HG03469 (cell line): ENCODE results near the gene ABITRAM.
"Not testable (repeated sequence)": the region's sequence is repeated elsewhere in the genome, so short reads cannot be mapped to it uniquely, and the experiment has no call there.

Experiments
- ATAC-seq: cut with Tn5 transposase; IDR thresholded peaks from one replicate; pipeline ENCODE4 v1.9.1; 2021; ENCODE audit warnings: mild to moderate bottlenecking, moderate library complexity, moderate number of reproducible peaks; ENCODE audit not compliant: unreplicated experiment

The ABITRAM gene

DNA sequence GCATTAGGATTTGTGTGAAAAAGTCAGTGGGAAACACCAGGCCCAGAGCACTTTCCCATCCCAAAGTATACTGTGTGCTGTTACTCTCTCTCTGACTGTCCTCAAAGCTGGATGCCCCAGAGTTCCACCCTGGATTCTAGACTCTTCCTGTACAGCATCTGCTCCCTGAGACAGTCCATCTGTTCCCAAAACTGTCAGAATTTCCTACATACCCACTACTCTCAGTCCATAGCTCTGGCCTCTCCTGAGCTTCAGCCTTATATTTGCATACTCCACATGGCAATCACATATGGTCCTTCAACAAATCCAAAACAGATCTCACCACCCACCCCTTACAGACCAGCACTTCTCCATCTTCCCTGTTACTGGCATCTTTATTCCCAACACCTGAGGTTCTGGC, 9.7 kb upstream of the ABITRAM start:
- ATAC-seq = no peak

DNA sequence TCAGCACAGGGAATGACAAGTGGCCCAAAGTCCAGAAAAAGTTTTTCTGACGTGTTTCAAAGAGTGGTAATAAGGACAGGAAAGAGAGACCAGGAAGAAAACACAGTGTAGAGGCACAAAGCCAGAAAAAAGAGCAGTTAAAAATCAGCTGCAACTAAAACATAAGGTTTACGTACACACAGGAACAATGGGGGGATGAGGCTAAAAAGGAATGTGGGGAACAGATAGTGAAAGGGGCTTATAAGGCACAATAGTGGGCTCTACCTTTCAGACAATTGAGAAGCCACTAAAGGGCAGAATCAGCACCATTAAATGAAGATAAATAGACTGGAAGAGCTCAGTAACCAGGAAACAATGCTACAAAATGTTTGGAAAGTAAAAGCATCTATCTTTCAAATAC, 5.8 kb upstream of the ABITRAM start:
- no peak for ATAC-seq

DNA sequence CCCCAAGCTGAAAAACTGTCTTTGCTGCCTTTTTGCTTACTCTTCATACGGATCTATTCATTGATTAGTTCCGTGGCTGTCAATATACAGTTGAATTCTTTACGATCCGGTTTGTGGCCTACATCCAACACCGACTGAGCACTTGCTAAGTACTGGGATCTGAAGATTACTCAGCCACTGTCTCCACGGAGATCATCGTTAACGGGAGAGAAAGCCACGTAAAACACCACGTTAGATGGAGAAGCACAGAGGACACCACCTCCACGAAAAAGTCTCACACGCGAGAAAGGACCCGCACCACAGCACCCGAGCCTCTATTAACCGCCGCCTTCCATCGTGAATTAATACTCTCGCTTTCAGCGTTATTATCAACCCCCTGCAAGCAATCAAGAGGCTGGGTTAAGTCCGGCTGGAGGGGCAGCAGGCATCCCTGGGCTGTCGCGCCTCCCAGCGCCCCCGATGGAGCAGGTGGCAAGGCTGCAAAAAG, 926 bp upstream of the ABITRAM start:
- peak; percentile 7 for ATAC-seq

DNA sequence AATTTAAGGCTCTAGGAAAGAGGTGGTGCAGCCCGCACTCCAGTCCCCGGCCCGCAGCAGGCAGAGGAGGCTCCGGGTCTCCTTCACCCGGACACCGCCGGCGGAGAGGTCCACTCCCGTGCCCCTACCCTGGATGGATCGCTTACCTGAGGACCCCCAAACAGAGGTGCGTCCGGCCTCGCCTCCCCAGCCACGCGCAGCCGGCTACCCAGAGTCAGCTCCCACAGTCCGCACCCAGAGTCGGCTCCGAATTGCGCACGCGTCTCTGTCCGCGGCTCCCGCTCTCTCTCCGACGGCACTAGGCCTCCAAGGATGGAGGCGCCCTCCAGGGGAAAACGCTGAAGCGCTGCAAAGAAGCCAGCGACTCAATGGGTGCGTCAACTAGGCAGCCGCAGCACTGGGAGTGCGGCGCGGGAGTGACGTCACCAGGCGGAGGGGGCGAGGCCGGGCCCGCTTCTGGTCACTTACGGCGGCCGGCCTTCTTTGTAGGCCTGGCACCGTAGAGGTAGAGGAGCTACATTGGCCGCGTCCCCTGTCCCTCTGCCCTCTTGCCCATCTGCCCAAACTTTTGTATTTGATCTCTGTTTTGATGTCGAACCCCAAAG, 380 bp upstream of the ABITRAM start, which contains the start of gene ELP1:
TSS of gene ELP1 (minus strand) at position 407 of the 605 bp plus-strand sequence. CDS start 2,978 bp downstream, outside the sequence.
- peak; percentile 77 for ATAC-seq

DNA sequence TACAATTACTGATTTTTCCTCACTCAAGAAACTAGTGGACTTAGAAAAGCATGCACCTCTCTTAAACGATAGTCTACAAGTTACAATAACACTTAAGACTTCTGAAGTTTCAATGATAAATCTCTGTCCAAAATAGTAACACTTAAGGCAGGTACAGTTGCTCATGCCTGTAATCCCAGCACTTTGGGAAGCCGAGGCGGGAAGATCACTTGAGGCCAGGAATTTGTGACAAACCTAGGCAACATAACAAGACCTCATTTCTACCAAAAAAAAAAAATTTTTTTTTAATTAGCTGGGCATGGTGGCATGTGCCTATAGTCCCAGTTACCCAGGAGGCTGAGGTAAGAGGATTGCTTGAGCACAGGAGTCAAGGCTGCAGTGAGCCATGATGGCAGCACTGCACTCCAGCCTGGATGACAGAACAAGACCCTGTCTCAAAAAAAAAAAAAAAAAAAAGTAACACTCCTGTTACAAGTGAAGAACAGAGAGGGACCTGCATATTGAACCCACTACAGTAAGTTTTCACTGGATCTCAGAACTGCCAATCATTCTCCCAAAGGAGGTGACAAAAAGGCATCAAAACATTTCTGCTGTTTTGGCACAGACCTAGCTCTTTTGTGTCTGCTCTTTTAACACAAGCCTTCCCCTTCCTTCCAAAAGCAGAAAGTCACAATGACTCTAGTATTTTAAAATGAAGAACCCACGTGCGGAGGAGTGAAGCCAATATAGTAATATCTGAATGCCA, 3.5 kb downstream of the ABITRAM start:
- no peak for ATAC-seq

DNA sequence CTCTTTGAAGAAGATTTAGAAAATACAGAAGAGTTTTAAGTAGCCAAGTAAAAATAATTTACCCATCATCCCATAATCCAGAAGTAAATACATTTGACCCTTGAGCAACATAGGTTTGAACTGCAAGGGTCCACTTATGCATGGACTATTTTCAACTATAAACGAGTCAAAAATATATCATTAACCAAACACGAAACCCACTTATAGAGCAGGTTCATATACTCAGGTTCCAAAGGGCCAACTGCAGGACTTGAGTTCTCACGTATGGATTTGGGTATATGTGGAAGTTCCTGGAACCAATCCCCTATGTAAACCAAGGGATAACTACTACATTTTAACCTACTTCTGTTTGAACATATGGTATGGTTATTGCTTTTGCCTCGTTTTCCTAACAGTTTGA, 5.8 kb downstream of the ABITRAM start:
- ATAC-seq = no peak

DNA sequence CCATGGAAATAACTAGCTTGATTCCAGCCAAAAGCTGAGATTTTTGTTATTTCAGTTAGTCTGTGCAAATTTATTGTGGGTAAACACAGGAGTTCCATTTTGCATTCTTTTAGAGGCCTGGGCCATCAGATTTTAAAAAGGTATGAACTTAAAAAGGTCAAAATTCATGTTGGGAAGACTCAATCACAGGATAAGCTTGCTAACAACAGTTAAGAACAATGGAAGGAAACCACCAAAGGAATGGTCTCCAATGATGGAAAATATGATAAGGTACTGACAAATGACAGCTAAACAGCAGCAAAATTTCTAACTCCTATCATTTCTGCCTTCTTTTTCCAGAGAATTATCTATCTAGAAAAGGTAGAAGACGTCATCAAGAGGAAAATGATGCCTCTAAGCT, 16.0 kb downstream of the ABITRAM start:
- ATAC-seq = no peak

DNA sequence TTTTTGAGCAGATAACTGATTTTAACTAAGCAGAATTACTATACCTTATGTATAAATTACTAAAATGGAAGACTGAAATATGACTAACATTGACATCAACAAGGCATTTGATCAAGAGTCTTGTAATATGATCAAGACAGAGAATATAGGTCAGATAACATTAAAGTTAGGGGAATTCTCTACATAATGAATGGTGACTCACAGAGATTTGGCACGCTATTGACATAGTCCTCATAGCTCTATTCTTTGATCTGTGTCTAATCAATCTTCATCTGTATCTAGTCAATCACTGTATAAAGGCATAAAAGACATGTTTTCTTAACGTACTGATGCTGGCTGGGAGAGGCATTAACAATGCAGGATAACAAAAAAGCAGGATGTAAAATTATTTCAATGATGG, 17.4 kb downstream of the ABITRAM start:
- ATAC-seq = no peak

DNA sequence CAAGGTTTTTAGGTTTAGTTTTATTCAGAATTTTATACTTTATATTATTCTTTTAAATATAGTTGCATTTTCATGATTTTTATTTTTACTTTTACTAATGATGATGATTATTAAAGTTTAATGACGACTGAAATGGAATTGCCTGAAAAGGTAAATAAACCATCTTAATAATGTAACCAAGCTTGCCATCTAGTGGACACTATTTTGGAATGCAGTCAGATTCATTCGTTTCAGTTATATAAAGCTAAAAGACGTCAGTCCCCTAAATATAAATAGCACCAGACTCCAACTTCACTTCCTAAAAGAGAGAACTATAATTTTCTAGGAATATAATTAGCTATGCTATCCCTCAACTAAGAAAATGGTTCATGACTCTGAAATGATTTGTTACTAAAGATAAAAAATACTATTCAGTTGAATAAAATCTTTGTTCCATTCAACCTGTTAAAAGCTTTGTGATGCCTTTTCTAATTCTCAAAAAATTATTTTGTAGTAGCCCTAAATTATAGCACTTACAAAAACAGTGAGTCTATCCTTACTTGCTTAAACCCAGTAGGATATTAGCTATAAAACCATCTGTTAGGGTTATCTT, 19.9 kb downstream of the ABITRAM start:
- ATAC-seq = no peak

DNA sequence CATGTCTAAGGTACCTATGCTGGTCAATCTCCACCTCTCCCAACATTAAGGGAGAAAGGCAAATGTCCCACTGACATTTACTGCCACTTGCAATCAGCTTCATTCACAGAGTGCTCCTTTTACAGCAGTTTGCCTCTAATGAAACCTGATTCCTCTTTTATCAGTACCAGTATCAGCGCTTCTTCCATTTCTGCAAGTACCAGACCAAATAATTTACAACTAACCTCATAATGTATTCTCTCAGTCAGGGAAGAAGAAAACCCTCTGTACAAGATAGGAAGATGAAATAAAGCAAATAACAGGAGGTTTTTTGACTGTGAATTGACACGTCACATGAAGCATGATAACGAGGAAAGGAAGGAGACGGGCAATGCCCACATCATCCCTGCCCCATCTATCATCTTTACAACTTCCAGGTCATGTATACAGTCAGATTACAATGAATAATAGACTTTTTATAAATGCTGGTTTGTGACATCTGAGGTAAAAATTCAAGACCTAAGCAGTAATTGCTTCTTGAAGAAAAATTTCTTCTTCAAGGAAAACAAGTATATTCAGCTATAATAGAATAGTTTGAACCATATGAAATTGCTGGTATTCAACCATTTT, 21.9 kb downstream of the ABITRAM start:
- ATAC-seq = no peak

DNA sequence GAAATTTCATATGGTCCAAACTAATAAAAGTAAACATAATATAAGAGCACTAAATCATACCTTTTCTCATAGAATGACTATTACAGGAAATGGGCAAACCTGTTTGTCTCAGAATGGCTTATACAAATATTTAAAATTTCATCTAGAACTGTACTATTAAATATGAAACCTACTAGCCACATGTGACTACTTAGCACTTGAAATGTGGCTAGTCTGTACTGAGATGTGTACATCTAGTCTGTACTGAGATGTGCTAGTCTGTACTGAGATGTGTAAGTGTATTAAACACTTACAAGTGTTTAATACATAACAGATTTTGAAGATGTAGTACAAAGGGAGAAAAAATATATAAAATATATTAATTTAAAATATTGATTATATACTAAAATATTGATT, 22.4 kb downstream of the ABITRAM start:
- ATAC-seq = no peak

DNA sequence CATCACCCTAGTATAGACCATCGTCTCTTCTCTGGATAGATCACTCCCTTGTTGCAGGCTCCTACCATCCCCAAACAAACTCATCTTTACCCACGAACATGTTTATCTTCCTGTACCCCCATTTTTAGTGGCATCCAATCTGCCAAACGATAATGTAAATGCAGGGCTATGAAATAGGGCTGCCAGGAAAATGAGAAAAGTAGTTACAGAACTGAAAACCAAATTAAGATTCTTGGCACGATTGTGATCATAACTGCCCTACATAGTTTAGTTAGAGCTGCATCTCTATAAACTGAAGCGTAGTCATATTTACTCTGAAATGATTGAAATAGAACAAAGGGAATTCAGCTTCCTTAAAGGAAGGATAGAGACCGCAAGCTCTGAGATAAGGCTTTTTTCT, 26.1 kb downstream of the ABITRAM start:
- ATAC-seq = no peak

DNA sequence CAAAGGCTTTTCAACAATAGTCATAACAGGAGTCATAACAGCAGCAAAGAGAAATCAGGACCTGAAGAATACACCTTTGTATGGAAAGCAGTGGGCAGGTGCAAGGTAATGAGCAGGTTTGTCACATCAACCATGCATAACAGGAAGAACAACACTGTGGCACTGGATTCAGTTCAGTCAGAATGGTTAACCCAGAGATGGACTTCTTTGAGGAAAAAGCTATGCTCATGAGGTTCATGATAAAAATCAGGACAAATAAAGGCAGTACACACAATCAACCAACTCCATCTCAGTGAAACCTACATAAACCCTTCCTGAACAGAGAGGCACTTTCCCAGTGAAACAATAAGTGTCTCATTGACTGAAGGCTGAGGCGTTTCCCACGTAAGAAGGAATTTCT, 27.0 kb downstream of the ABITRAM start:
- ATAC-seq = no peak

DNA sequence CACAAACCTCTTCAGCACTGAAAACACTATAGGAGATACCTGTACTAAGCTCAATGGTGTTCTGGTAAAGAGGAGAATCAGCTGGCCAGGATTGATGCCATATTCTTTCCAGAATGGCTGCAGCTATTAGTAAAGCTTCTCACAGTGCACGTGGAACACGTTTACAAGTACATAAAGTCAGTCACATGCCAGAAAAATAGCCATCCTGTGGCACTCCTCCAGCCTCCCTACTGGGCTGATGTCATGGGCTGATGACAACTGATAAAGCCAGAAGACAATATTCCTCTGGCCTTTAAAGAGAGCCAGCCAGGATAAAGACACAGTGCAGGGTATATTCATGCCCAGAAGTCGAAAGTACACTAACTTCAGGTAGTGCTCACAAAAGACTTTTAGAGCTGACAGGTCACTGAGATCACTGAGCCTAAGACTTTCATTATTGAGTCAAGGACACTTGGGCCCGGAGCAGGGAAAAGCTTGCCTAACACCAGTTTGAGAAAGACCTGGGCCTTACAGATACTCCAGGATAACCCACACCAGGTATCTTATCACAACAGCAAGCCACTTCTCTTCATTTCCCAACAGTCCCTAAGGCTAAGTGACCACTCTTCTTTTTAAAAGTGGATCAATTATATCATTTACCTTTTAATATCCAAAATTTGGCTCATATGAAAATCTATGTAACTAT, 29.4 kb downstream of the ABITRAM start:
- no peak for ATAC-seq

DNA sequence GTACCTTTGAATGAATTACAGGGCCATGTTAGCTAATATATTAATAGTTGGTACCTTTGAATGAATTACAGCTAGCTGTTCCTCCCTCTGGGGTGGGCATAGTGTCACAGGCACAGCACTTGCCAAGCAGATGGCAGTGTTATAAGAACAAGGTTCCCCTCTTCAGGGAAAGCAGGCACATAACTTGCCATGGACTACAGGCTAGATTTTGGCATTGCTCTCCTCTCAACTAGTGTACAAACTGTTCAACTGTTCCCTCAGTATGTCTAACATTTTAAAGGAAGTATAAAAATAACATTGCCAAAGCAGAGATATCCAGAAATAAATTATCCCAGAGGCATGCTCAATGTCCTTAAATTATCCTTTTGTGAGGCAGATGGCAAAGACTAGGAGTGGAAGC, 33.7 kb downstream of the ABITRAM start:
- ATAC-seq = no peak

DNA sequence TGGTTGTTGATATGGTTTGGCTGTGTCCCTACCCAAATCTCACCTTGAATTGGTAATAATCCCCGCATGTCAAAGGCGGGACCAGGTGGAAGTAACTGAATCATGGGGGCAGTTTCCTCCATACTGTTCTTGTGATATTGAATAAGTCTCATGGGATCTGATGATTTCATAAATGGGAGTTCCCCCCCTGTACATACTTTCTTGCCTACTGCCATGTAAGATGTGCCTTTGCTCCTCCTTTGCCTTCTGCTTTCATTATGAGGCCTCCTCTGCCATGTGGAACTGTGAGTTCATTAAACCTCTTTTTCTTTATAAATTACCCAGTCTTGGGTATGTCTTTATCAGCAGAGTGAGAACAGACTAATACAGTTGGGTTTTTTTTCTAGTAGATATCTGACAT, 37.2 kb downstream of the ABITRAM start:
- ATAC-seq = not testable (repeated sequence)

DNA sequence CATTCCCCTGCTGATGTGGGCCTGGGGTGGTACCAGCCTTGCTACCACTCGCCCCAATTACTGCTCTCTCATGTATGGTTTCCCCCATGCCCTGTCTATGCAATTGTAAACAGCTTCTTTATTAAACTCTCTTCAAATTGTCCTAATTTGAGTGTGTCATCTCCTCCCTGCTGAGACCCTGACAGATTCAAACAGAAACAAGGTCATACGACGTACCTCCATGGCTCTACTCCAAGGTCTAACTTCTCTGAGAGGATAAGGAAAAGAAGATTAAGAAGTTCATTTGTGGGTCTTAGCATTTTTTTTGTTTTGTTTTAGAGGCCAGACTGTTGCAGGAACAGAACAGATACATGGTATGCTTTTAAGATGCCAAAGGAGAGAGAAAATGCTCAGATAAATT, 38.0 kb downstream of the ABITRAM start:
- no peak for ATAC-seq

DNA sequence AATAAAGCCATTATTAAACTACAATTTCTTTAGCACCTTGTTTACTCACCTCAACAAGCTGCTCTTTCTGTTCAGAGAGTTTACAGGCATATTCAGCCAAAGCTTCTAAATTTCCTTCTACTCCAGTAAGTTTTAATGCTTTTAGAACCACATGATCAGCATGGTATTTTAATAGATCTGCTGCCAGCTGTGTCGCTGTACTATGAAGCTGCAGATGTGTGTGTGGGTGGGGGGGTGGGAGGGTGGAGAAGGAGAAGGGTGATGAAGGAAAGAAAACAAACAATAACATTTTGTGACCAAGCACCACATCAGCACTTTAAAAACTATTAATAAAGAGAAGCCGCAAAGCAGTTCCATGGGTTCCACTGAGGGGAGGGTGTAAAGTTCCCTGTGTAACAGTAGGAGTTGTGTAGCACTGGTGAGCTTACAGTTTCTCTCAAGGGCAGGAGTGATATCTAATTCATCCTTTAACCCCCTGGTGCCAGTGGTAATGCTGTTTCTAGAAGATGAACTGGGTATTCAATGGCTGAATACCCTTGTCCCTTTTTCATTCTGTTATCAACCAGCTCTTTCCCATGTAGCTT, 38.5 kb downstream of the ABITRAM start:
- no peak for ATAC-seq

DNA sequence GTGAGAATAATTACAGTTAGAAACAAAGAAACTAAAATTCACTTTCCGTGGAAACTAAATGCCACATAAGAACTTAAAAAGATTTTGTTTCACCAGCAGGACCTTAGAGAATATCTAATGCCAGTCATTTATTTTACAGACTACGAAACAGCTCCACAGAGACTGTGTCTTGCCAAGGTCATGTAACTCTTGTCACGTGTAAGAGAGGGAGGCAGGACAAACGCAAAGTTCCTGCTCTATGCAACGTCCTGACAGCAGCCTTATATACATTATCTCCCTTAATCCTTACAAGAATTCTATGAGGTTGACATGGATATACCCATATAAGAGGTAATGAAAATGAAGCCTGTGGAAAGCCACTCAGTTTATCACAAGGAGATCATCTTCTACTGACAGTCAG, 39.7 kb downstream of the ABITRAM start:
- no peak for ATAC-seq

DNA sequence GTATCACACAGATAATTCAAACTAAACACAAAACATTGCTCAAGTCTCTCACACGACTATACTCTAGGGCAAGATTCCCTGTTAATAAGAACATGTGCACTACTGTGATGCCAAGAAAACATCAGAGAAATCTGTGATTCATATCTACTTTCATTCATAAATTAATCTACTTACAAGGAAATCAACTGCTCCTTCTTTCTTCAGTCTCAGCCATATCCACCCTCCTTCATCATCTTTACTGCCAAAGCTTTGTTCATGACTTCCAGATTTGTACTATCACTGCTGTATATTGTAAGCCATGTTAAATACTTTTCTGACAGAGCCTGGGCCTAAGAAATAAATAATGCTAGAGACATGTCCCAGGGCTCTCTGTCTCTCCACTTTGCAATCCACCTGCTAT, 44.0 kb downstream of the ABITRAM start:
- ATAC-seq = no peak

DNA sequence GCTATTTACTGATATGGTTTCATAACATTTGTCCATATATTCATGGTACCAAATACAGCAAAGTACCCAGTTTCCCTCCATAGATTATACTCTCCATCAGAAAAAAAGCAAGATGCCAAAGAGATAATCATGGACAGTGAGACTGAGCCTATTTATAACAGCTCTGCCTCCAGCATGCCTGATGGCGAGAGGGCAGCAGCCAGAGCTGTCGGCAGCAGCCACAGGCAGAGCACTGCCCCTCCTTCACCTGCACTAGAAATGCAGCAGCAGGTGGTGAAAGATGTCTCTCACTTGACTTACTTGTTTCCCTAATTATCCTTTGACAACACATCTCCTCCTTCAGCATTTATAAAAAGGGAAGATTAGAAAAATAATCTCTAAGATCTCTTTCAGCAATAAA, 46.7 kb downstream of the ABITRAM start:
- no peak for ATAC-seq
